Fibroblast of peridontal ligament (primary cell): ENCODE measurements around the gene SEPTIN1.
"Not testable (repeated sequence)": the region's sequence is repeated elsewhere in the genome, so short reads cannot be mapped to it uniquely, and the experiment has no call there.

ENCODE experiments used
- DNase-seq: peaks from one replicate; pipeline ENCODE4 v3.0.0-alpha.2; 2010; ENCODE audit errors: extremely low read depth

Gene SEPTIN1

DNA sequence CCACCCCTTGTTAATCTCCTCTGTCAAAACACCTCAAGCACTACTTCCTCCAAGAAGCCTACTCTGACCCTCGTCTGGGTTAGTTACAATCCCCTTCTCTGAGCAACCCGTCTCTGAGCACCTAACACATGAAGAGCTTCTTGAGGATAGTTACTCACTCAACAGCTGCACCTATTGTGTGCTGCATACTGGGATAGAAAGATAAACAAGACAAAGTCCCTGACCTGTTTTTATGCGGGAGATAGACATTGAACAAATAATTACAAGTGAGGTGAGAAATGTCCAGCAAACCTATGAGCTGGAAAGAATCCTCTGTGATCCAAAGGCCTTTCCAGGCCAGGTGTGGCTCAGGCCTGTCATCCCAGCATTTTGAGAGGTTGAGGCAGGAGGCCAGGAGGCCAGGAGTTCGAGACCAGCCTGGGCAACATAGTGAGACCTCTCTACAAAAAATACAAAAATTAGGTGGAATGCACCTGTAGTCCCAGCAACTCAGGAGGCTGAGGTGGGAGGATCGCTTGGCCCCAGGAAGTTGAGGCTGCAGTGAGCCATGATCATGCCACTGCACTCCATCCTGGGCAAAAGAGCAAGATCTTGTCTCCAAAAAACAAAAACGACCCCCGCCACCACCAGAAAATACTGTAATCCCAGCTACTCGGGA is 19.5 kb upstream of the SEPTIN1 start:
- no peak for DNase-seq

DNA sequence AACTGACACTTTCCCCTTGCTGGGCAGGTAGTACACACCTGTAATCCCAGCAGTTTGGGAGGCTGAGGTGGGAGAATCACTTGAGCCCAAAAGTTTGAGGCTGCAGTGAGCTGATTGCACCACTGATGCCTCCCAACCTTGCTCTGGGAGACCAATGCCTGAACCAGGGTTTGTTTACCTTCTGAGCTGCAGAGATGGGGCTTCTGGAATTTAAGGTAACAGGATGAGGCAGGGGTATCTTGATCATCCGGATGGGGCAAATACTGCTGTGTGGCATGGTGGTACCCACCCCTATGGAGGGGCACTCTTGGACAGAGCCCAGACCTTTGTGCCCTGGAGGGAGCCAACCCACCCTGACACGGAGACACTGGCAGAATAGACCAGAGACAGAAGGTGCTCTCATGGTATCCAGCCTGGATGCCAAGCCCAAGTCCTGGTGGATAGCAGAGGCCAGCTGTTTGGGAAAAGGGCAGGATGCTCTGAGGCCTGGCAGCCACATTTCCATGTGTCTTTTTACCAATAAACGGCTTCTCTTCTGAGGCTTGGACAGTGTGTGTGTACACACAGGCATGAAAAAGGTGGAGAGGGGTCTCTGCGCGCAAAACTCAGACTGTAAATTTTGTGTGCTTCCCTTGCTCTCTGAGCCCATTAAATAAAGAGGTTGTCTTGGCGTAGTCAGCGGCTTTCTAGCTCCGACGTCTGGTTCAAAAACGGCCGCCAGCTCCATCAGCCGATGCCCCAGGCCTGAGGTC is 17.2 kb upstream of the SEPTIN1 start:
- no peak for DNase-seq

DNA sequence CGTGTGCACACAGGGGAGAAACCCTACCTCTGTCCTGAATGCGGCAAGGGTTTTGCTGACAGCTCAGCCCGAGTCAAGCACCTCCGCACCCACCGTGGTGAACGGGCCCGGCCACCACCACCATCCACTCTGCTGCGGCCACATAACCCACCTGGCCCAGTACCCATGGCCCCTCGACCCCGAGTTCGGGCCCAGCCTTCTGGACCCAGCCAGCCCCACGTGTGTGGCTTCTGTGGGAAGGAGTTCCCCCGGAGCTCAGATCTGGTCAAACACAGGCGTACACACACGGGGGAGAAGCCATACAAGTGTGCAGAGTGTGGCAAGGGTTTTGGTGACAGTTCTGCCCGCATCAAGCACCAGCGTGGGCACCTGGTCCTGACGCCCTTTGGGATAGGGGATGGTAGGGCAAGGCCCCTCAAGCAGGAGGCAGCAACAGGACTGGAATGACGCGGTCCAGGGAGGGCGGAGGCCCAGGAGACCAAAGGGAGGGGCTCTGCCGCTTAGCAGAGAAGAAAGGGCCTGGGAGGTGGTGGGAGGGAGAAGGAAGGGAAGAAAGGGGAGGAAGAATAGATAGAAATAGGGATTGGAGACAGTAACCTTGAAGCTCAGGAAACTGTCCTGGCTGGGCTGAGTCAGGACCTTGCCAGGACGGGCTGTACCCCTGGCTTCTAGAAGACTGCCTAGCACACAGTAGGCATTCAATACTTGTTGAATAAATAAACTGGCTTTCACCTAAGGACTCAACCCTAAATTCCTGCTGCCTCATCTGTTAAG is 16.5 kb upstream of the SEPTIN1 start:
- DNase-seq = no peak

DNA sequence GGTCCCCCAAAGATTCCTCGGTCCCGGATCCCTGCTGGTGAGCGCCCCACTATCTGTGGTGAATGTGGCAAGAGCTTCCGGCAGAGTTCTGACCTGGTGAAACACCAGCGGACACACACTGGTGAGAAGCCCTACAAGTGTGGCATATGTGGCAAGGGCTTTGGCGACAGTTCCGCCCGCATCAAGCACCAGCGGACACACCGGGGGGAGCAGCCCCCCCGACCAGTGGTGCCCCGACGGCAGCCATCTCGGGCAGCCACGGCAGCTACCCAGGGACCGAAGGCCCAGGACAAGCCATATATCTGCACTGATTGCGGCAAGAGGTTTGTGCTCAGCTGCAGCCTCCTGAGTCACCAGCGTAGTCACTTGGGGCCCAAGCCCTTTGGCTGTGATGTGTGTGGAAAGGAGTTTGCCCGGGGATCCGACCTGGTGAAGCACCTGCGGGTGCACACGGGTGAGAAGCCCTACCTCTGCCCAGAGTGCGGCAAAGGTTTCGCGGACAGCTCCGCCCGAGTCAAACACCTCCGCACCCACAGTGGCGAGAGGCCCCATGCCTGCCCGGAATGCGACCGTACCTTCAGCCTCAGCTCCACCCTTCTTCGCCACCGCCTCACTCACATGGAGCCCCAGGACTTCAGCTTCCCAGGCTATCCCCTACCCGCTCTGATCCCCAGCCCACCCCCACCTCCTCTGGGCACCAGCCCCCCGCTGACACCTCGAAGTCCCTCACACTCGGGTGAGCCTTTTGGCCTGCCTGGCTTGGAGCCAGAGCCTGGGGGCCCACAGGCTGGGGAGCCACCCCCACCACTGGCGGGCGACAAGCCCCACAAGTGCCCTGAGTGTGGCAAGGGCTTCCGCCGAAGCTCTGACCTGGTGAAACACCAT is 15.7 kb upstream of the SEPTIN1 start:
- DNase-seq = no peak

DNA sequence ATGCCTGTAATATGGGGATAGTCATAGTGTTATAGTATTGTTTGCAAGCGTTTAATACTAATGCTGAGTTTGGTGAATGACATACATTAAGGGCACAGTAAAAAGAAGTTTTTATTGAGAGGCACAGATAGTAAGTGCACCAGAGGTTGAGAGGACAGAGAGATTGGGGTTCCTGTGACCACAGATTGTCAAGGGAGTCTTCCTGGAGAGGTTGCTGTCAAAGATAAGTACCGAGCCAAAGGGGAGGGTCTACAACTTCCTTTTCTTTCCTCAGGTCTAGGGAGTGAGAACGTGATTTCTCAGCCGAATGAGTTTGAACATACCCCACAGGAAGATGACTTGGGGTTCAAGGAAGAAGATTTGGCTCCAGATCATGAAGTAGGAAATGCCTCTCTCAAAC is 14.7 kb upstream of the SEPTIN1 start:
- DNase-seq = no peak

DNA sequence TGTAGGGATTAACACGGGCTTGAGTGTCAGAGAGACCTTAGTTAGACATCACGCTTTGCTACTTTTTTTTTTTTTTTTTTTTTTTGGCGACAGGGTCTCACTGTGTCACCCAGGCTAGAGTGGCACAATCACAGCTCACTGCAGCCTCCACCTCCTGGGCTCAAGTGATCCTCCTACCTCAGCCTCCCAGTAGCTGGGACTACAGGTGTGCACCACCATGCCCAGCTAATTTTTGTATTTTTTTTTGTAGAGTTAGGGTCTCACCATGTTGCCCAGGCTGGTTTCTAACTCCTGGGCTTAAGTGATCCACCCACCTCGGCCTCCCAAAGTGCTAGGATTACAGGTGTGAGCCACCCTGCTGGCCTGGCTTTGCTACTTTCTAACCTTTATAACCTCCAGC is 14.3 kb upstream of the SEPTIN1 start:
- not testable (repeated sequence) for DNase-seq

DNA sequence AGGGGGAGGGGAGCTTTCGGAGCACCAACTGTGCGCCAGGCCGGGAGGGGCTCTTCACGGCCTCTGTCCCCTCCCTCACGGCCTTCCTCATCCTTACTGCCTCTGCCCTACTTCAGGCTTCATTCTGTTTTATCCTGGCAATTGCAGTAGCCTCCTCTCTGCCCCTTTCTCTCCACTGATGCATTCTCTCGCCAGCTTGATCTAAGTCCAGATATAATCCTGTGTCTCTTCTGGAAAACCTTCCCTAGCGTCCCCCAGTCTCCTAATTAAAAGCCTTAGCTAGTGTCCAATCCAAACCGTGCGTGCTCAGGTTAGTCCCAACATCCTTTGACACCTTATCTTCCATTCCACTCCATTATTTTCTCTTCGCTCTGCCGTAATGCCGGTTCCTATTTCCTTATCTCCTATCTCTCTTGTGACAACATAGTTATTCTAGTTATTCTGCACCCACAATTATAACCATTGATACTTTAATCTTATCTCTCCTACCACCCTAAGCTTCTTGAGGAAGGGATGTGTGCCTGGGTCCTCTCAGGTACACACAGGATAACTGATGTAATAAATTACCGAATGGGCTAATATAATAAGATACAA is 13.7 kb upstream of the SEPTIN1 start:
- no peak for DNase-seq

DNA sequence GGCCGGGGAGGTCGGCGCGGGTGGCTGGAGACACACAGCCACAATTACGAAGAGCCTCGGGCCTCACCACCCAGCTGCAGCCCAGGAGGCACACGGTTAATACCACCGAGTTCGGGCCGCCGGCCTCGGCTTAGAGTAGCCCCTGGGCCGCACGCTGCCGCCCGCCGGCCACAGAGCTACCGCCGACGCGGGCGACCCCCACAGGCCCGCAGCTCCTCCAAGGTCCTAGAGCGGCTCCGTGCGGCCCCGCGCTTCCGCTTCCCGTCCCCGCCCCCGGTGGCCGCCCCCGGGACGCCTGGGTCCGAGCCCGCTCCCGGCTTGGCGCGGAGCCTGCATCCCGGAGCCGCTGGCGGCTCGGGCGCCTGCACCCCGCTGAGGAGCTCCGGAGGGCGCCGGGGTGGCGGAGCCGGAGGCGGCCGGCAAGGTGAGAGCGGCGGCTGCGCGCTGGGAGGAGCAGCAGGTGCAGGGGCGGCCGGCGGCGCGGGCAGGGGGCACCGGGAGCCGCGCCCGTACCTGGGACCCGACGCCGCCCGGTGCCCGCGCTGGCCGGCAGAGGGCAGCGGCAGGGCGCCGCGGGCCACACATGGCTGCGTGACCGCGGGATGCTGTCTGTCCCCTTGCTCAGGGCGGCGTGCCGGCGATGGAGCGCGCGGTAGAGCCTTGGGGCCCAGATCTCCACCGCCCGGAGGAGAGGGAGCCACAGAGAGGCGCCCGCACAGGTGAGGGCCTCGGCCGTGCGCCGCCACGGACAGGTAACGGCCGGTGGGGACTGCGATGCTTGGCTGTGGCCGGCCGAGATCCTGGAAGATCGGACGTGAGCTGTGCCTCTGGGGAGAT is 13.0 kb upstream of the SEPTIN1 start, which contains the start of gene ZNF48:
Gene ZNF48, plus strand, starts transcription at position 266 of the 837 bp plus-strand sequence. Its CDS starts 375 bp downstream, at position 641.
- DNase-seq = peak; percentile 87

DNA sequence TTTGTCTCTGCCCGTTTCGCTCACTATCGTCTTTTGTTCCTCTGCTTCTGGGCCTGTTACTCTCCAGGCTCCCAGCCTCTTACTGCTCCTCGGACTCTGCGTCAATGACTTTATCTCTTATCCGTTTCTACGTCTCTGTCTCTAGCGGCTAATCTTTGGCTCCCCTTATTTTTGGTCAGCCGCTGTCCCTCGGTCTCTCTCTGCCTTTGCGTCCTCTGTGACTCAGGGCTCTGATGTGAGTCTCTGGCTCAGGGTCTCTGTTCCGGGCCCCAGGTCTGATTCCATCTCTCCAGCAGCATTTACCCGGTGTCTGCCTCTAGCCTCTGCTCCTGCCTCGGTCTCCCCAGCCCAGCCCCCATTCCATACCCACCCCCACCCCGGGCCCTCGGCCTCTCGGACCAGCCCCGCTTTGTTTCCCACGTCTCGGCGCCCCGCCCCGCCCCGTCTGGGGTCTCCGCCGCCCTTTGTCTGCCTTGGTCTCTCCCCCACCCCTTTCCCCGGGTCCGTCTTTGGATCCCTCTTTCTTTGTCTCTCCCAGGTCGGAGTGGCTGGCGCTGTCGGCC is 12.3 kb upstream of the SEPTIN1 start:
- no peak for DNase-seq

DNA sequence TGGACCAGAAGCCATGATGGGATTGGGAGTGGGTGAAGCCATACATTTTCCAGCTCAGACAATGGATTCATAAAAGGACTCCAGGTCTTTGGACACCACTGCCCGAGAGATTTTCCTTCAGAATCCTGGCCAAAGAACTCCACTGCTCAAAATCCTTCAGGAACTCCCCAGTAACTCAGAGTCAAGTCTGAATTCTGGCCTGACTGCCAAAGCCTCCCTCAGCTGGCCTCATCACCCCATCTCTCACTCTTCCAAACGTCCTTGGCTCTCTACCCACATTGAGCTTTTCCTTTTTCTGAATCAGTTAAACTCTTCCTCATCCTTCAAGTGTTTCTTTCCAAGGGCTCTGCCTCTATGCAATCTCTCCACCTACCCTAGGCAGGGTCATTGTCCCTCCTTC is 1.2 kb upstream of the SEPTIN1 start:
- no peak for DNase-seq

DNA sequence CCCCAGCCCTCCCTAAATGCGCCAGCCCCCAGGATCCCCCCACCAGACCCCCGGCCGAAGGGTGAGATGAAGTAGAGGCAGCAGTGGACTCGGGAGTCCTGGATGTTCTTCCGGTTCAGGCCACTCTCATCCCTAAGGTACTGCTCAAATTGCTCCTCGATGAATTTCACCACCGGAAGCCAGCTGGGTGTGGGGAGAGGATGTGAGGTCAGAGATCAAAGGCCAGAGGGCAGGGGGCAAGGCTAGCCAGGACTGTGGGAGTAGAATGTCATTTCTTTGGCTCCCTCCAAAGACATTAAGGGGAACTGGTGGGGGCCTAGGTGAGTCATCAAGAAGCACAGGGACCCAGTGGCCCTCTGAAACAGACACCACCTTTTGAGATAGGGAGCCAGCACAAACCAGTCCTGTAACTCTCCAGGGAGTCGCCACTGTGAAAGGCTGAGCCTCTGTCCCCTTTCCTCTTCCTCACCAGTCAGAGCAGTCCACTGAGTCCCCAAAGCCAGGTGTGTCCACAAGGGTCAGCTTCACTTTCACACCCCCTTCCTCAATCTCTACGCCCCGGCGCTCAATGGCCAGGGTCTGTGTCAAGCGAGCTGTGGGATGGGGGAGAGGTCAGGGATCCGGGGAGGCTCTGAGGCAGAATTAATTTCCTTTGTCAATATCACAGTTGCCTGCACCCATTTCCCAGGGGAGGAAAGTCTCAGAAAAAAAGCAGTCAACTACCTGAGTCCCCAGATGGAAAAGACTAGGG is 895 bp downstream of the SEPTIN1 start:
- DNase-seq = no peak

DNA sequence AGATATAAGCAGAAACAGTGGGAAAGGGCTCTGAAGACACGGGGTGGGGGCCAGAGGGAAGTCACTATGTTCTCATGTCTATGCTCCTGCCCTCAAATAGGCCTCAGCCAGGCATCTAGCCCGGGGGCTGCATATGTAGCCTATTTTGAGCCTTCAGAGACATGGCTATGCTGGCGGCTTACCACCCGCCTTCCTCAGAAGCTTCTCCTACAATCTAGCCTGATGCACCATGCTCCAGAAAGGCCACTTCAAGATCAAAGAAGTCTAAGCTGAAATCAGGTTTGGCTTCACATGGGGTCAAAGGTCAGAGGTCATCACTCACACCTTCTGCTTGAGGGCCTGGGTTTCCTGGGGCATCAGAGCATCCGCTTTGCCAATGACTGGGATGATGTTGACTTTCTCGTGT is 1.6 kb downstream of the SEPTIN1 start:
- no peak for DNase-seq

DNA sequence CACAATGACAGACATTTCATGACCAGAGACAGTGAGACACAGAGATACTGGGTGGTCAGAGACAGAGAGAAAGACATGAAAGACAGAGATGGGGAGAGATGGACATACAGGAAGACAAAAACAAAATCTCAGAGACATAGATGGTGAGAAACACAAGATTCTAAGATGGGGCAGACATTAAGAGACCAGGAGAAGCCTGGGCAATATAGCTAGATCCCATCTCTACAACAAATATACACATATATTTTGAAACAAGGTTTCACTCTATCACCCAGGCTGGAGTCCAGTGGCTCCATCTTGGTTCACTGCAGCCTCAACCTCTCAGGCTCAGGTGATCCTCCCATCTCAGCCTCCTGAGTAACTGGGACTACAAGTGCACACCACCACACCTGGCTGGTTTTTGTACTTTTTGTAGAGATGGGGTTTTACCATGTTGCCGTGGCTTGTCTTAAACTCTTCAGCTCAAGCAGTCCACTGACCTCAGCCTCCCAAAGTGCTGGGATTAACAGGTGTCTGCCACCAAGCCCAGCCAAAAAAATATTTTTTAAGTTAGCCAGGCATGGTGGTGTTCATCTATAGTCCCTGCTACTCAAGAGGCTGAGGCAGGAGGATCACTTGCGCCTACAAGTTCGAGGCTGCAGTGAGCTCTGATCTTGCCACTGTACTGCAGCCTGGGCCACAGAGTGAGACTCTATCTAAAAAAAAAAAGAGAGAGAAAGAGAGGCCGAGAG is 2.1 kb downstream of the SEPTIN1 start:
- DNase-seq = no peak

DNA sequence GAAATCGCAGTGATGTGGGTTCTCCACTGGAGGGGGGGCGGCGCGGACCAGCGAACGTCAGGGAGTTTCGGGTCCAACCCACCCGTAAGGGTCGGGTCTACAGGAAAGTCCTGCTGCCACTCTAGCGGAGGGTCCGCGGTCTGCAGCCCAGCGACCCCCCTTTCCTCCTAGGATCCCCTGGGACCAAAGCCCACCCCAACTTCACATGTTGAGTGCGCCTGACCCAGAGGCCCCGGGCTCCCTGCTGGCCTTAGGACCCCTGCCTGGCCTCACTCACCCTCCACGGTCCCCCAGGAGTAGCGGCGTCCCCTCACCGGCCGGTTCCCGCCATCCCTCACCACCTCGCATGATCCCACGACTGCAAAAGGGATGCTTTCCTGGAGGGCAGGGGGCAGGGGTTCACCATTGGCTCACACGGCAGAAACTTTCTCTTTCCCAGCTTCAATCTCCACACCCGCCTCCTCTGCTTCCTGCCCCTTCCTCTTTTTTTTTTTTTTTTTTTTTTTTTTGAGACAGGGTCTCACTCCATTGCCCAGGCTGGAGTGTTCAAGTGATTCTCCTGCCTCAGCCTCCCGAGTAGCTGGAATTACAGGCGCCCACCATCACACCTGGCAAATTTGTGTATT is 3.1 kb downstream of the SEPTIN1 start:
- no peak for DNase-seq

DNA sequence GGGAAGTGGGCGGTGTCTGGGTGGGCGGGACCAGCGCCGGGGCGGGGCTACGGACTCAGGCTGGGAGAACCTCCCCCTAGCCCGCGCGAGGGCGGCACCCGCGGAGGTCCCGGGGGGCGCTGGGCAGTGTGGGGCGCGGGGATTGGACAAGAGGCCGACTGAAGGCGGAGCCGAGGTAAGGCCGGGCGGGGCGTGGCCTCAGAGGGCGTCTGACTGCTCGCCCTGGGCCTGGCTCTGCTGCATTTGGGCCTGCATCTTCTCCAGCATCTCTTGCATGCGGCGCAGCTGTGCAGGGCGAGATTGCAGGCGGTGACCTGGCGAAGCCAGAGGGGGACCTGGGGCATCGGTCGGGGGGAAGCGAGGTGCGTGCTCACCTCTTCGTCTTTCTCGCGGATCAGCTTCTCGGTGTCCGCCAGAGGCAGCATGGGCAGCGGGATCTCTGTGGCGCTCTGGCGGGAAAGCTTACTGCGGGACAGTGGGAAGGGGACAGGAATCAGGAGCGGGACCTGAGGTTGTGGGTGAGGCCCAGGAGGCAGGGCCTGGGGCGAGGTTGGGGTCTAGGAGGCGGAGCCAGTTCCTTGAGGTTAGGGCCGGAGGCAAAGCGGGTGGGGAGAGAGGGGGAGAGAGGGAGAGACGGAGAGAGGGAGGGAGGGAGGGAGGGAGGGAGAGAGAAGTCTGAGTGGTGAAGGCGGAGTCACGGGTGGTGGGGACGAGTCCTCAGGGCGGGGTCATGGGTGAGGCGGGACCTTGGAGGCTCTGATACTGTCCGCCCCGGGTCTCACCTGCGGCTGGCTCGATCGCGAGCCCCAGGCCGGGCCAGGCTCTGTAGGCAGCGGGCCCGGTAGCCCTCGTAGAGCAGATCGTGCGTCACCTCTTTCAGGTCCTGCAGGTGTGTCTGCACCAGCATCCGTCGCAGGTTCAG is 3.9 kb downstream of the SEPTIN1 start:
- DNase-seq = peak; percentile 95

DNA sequence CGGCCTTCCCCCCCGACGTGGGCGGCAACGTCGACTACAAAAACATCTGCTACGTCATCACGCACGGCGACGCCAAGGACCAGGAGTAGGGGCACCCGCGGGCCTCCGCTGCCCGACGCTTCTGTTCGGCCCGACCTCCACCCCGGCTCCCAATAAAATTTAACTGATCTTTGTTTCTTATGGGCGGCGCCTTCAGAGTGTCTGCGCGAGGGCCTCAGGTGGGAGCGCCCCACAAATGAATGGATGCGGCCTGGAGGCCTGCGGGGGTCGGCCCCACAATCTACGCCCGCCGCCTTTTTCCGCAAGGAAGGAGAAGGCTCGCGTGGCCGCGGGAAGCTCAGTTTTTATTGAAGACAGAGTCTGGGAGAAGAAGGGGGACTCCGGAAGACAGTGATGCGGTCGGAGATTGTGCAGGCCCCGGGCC is 4.5 kb downstream of the SEPTIN1 start:
- peak; percentile 88 for DNase-seq
